ENCODE measurements around the gene SF3A2.

SF3A2 gene

DNA sequence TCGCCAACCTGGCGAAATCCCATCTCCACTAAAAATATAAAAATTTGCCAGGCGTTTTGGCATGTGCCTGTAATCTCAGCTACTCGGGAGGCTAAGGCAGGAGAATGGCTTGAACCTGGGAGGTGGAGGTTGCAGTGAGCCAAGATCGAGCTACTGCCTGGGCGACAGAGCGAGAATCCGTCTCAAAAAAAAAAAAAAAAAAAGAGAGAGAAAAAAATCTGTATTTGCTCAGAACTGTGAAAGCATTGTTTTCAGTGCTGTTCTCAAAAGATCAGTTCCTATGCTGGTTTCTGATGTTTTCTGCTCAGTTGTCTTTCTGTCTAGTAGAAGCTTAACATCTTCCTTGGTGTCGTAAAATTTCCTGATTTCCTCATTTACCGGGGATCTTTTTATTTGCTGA is 2.5 kb downstream of the SF3A2 start:
- H3K36me3 Mint-ChIP-seq (ENCODE audit: low read depth) = peaks cover 60% of the 10 kb centered on the region
- H3K27ac Mint-ChIP-seq = peak overlapping the region; percentile 98
- H3K9me3 Mint-ChIP-seq = no peaks in the 10 kb centered on the region
- peak overlapping the region; percentile 85 for H3K4me3 Mint-ChIP-seq
- H3K27me3 Mint-ChIP-seq = peaks cover 5% of the 10 kb centered on the region
- ATAC-seq (no peak), DNase-seq (no peak)
- H3K4me1 Mint-ChIP-seq = peaks cover 69% of the 10 kb centered on the region

DNA sequence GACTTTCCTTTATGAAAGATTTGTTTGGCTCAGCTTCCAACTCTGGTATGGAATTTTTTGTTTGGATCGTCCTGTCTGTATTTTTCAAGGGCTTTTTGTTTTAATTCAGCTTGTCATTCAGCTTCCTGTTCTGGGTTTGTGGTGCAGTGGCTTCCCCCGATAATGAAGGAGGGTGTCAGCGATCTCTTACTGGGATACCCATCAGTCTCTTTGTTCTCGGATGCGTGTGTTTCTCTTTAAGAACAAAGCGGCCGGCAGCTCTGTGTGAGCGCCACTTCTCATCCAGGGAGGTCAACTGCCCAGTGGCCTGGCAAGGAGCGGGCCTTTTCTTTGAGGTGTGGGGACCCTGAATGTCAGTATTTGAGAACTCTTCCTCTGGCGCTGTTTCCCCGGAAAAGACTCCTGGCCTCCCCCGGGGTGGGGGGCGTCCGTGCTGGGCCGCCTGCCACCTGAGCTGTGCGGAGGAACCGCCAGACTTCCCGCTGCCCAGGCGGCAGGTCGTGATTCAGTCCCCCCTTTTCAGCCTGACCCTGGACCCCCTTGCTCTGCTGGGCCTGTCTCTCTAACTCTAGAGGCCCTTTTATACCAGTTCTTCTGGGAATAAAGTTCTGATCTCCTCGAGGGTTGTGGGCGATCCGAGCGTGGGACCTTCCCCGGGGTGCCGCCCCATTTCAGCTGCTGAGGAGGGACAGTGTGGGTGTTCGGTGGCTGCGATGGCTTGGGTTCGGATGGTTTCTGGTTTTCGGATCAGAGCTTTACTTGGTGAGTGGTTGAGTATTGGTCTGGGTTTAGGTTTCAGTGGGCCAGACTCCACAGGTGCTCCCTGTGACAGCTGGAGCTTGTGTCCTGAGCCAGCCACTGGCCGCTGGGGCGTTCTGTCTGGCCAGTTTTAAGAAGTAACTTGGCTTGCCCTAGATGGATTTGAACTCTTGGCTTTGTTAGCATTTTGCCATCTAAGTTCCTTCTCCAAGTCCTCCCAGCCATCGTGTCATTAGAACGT is 3.4 kb downstream of the SF3A2 start:
- ATAC-seq = no peak
- no peak for DNase-seq
- Mint-ChIP-seq H3K4me3 (peak overlapping the region; percentile 85), H3K27ac (peak overlapping the region; percentile 80), H3K36me3 (ENCODE audit: low read depth) (peaks cover 64% of the 10 kb centered on the region), H3K9me3 (no peaks in the 10 kb centered on the region), H3K4me1 (peaks cover 60% of the 10 kb centered on the region), H3K27me3 (peaks cover 5% of the 10 kb centered on the region)

DNA sequence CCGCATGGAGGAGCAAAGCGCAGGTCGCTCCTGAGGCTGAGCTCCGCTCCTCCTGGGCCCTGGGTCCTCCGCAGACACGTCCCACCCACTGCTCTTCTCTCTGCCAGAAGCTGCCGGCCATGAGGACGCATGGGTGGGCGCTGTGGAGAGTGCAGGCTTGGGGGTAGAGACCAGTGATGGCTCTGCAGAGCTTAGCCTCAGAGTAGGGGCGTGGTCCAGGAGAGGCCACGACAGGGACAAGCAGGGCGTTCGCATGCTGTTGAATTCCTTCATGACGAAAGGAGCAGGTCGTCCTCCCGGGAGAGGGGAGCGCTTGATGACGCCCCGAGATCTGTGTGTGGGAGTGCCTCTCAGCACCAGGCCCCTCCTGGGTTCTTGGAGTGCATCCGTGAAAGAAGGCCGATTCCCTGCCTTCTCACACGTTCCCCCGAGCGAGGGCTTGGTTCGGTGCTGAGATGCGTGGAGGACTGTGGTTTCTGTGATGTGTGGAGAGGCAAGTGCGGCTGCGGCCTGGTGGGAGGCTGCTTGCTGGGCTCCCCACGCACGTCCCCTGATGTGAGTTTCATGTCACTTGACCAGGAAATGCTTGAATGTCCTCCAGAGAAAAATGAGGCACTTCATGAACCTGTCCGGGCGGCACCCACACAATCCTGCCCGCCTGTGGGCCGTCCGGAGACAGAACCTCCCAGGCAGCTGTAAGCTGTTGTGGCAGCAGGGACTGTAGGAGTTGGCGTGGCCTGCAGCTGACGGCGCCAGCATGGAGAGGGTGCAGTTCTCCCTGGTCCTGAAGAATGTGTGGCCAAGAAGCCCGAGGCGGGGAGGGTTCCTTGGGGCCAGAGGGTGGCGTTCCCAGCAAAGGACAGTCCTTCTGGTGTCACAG is 4.5 kb downstream of the SF3A2 start:
- DNase-seq = no peak
- peaks cover 5% of the 10 kb centered on the region for H3K27me3 Mint-ChIP-seq
- peaks cover 57% of the 10 kb centered on the region for H3K4me1 Mint-ChIP-seq
- H3K4me3 Mint-ChIP-seq = peak overlapping the region; percentile 85
- H3K27ac Mint-ChIP-seq = peak overlapping the region; percentile 80
- ATAC-seq = no peak
- no peaks in the 10 kb centered on the region for H3K9me3 Mint-ChIP-seq
- H3K36me3 Mint-ChIP-seq (ENCODE audit: low read depth) = peaks cover 67% of the 10 kb centered on the region

DNA sequence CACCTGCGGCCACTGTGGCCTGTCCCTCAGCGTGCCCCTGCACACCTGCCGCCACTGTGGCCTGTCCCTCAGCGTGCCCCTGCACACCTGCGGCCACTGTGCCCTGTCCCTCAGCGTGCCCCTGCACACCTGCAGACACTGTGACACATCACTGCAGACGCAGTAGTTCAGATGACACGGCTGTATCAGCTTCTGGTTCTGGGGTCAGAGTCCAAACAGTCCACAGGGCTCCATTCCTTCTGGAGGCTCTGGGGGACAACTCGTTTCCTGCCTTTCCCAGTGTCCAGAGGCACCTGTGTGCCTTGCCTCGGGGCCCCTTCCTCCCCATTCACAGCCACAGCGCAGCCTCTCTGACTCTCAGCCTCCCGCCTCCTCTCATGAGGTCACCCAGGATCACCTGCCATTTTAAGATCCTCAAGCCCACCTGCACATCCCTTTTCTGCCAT is 5.5 kb downstream of the SF3A2 start:
- peaks cover 61% of the 10 kb centered on the region for H3K36me3 Mint-ChIP-seq (ENCODE audit: low read depth)
- peaks cover 50% of the 10 kb centered on the region for H3K4me1 Mint-ChIP-seq

DNA sequence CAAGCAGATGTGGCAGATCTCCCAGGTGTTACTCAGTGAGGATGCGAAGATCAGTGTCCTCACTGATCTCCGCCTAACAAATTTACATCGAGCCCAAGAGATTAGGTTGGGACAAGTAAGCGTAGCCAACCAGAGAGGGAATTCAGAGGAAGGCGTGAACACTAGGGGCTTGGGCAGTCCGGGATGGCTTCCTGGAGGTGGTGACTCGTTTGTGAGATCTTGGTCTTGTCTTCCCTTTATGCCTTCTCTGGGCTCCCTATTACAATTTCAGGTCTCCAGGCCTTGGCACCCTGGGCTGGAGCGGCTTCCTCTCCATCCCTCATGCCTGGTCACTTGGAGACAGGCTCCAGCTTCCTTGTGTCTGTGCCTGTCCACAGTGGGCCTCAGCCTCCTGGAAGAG is 6.2 kb downstream of the SF3A2 start:
- H3K27me3 Mint-ChIP-seq = no peaks in the 10 kb centered on the region
- no peak for DNase-seq
- ATAC-seq = no peak
- H3K27ac Mint-ChIP-seq = no peak overlapping the region
- peaks cover 56% of the 10 kb centered on the region for H3K36me3 Mint-ChIP-seq (ENCODE audit: low read depth)
- H3K4me3 Mint-ChIP-seq = no peak overlapping the region
- H3K9me3 Mint-ChIP-seq = no peaks in the 10 kb centered on the region
- H3K4me1 Mint-ChIP-seq = peaks cover 46% of the 10 kb centered on the region

More for the DNA sequence above, 5.5 kb downstream of the SF3A2 start:
- H3K9me3 Mint-ChIP-seq = no peaks in the 10 kb centered on the region
- no peak overlapping the region for H3K4me3 Mint-ChIP-seq
- ATAC-seq = no peak
- H3K27ac Mint-ChIP-seq = peak overlapping the region; percentile 56
- no peaks in the 10 kb centered on the region for H3K27me3 Mint-ChIP-seq
- DNase-seq = no peak

DNA sequence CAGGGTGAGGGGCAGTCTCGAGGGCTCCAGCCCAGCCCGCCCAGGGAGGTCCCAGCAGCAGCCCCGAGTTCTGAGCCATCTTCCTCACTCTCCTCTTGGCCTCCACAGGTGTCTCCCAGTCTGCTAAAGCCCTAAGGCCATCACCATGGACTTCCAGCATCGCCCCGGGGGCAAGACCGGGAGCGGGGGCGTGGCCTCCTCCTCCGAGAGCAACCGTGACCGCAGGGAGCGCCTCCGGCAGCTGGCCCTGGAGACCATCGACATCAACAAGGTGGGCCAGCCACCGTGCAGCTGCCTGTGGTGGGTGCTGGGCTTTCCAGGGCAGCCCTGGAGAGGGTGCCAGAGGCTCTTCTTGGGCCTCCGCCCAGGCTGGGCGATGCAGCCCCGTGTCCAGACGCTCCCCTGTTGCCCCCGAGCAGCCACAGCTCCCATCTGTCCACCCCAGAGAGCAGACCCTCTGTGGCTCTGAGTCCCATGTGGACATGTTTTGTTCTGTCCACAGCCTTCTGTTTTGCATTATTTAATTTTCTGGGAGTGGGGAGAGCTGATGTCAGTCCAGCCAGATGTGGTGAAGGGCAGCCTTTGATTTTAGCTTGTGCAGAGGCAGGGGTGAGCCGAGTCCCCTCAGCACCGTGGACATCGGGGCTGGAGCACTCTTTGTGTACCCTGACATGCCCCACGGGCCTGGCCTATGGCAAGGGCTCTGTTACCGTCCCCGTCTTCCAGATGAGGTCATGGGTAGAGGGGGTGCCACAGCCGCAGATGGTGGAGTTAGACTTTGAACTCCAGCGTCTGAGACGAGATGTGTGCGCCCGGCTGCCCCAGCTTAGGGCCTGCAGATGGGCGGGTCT is 6.9 kb downstream of the SF3A2 start:
- no peak overlapping the region for H3K4me3 Mint-ChIP-seq
- H3K27ac Mint-ChIP-seq = no peak overlapping the region
- H3K36me3 Mint-ChIP-seq (ENCODE audit: low read depth) = peaks cover 49% of the 10 kb centered on the region
- no peaks in the 10 kb centered on the region for H3K27me3 Mint-ChIP-seq
- ATAC-seq = no peak
- DNase-seq = no peak
- H3K9me3 Mint-ChIP-seq = no peaks in the 10 kb centered on the region
- peaks cover 39% of the 10 kb centered on the region for H3K4me1 Mint-ChIP-seq

DNA sequence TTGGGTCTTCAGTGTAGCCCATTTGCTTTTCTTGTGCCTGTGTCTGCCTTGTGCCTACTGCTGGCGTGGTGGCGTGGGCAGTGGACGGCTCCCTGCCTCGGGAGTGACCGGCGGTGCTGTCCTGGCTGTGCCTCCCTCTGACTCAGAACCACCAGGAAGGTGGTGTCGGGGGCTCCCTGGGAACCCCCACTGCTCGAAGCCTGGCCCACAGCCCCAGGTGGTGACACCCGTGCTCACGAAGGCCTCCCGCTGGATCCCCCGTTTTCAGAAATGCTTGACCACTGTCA is 7.4 kb downstream of the SF3A2 start:
- H3K4me3 Mint-ChIP-seq = no peak overlapping the region
- peaks cover 45% of the 10 kb centered on the region for H3K36me3 Mint-ChIP-seq (ENCODE audit: low read depth)
- H3K4me1 Mint-ChIP-seq = peaks cover 34% of the 10 kb centered on the region
- no peaks in the 10 kb centered on the region for H3K27me3 Mint-ChIP-seq
- no peak overlapping the region for H3K27ac Mint-ChIP-seq
- DNase-seq (no peak), ATAC-seq (no peak)
- H3K9me3 Mint-ChIP-seq = no peaks in the 10 kb centered on the region

DNA sequence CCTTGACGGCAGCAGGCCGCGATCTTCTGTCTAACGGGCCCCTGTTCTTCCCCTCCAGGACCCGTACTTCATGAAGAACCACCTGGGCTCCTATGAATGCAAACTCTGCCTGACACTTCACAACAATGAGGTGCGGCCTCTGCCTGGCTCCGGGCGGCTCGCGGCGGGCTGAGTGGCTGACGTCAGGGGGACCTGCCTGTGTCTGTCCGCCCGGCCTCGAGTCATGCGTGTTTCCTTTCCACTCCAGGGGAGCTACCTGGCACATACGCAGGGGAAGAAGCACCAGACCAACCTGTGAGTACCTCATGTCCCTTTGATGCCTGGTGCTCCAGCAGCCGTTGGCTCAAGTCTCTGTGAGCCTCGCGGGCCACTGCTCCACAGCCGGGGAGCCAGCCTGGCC is 7.9 kb downstream of the SF3A2 start:
- no peak for ATAC-seq
- no peaks in the 10 kb centered on the region for H3K27me3 Mint-ChIP-seq
- no peak overlapping the region for H3K4me3 Mint-ChIP-seq
- H3K36me3 Mint-ChIP-seq (ENCODE audit: low read depth) = peaks cover 42% of the 10 kb centered on the region
- peaks cover 30% of the 10 kb centered on the region for H3K4me1 Mint-ChIP-seq
- H3K9me3 Mint-ChIP-seq = no peaks in the 10 kb centered on the region
- DNase-seq = no peak
- no peak overlapping the region for H3K27ac Mint-ChIP-seq

DNA sequence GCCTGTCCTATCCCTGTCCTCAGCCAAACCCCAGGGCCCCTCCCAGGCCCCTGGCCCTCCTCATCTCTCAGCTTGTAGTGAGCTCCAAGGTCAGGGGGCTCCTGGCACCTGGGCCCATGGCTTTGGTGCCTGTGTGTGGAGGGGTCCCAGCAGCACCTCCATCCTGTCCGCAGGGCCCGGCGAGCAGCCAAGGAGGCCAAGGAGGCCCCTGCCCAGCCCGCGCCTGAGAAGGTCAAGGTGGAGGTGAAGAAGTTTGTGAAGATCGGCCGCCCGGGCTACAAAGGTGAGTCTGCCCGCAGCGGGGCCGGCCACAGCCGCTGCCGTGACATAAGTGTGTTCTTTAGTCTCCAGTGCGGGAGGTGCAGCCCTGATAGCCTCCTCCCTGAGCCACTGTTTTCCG is 8.6 kb downstream of the SF3A2 start:
- DNase-seq (no peak), ATAC-seq (no peak)
- Mint-ChIP-seq H3K27me3 (no peaks in the 10 kb centered on the region), H3K4me3 (no peak overlapping the region), H3K27ac (no peak overlapping the region), H3K36me3 (ENCODE audit: low read depth) (peaks cover 37% of the 10 kb centered on the region), H3K9me3 (no peaks in the 10 kb centered on the region), H3K4me1 (peaks cover 24% of the 10 kb centered on the region)

DNA sequence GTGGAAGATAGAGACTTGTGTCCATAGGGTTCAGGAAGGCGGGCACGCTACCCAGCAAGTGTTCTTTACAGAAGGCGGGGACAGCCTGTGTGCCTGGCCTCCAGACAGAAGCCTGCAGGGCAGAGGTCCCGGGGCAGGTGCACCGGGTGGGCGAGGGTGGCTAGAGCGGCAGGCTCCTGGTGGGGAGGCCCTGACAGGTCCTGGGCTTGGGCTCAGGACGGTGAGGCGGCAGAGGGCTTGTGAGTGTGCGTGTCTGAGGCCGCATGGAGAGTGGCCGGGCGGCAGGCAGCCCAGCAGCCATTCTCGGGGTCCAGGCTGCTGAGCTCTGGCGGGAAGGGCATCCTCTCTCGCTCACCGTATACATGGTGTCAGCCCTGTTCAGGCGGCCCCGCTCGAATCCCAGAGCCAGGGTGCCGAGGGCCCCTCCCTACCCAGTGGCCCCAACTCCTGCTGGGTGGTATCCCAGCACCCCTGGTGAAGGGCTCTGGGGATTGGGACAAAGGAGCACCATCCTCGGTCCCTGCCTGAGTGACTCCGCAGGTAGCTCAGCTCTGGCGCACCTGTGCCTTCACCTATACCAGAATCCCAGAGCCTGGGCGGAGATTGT is 9.5 kb downstream of the SF3A2 start:
- H3K36me3 Mint-ChIP-seq (ENCODE audit: low read depth) = peaks cover 29% of the 10 kb centered on the region
- ATAC-seq = no peak
- H3K4me3 Mint-ChIP-seq = no peak overlapping the region

DNA sequence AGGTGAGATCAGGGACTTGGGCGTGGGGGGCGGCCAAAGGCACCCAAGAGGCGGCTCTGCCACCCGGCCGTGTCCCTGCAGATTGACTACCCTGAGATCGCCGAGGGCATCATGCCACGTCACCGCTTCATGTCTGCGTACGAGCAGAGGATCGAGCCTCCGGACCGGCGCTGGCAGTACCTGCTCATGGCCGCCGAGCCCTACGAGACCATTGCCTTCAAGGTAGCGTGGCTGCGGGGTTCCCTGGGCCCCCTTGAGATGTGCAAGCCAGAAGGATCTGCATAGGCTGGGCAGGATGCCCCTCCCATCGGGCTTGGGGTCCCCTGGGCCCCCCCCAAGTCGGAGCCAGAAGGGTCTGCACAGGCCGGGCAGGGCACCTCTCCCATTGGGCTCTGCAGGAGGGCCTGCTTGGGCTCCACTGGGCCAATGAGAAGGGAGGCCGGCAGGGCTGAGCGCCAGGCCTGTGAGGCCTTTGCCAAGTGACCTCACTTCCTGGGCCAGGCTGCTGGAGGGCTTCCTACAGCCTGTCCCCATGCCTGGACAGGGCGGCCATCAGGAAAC is 10.3 kb downstream of the SF3A2 start:
- no peak for DNase-seq
- H3K27ac Mint-ChIP-seq = no peak overlapping the region

More for the DNA sequence above, 9.5 kb downstream of the SF3A2 start:
- no peak for DNase-seq
- H3K27me3 Mint-ChIP-seq = no peaks in the 10 kb centered on the region
- no peak overlapping the region for H3K27ac Mint-ChIP-seq
- H3K4me1 Mint-ChIP-seq = peaks cover 15% of the 10 kb centered on the region
- H3K9me3 Mint-ChIP-seq = no peaks in the 10 kb centered on the region

DNA sequence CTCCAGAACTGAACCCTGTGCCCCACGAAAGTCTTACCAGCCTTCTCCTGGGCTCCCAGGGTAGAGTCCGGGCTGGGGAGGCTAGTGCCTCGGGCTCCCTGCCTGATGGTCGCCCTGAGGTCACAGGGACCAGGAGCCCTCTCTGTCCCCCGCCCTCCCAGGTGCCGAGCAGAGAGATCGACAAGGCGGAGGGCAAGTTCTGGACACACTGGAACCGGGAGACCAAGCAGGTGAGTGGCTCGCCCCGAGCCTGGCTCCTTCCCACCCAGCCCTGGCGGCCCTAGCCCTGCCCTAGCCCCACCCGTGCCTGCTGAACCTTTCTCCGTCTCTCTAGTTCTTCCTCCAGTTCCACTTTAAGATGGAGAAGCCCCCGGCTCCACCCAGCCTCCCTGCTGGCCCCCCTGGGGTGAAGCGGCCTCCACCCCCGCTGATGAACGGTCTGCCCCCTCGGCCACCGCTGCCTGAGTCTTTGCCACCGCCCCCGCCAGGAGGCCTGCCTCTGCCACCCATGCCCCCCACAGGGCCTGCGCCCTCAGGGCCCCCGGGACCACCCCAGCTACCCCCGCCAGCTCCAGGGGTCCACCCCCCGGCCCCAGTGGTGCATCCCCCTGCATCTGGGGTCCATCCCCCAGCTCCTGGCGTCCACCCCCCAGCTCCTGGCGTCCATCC is 10.9 kb downstream of the SF3A2 start:
- ATAC-seq (no peak), DNase-seq (no peak)
- H3K4me1 Mint-ChIP-seq = peaks cover 9% of the 10 kb centered on the region
- no peak overlapping the region for H3K27ac Mint-ChIP-seq
- H3K27me3 Mint-ChIP-seq = peaks cover 2% of the 10 kb centered on the region
- peaks cover 19% of the 10 kb centered on the region for H3K36me3 Mint-ChIP-seq (ENCODE audit: low read depth)
- no peak overlapping the region for H3K4me3 Mint-ChIP-seq
- H3K9me3 Mint-ChIP-seq = no peaks in the 10 kb centered on the region

More for the DNA sequence above, 10.3 kb downstream of the SF3A2 start:
- Mint-ChIP-seq H3K36me3 (ENCODE audit: low read depth) (peaks cover 23% of the 10 kb centered on the region), H3K9me3 (no peaks in the 10 kb centered on the region), H3K4me3 (no peak overlapping the region), H3K4me1 (peaks cover 11% of the 10 kb centered on the region), H3K27me3 (no peaks in the 10 kb centered on the region)
- ATAC-seq = no peak

All from activated naive CD8-positive, alpha-beta T cell treated with anti-CD3 and anti-CD28 coated beads, Interleukin-2, amount 50 U/mL, for 24 hours (primary cell).